Measurements from ENCODE around the gene LRPAP1. TPM values are rescaled to one million over a fixed set of nuclear protein-coding genes. Genes with fewer than 3 reads are reported as not detected.

LRPAP1 gene
- polyA plus RNA-seq, 2 of the 4 experiments (the other 2 are of a cell fraction), result 64.3 to 81.1 TPM

DNA sequence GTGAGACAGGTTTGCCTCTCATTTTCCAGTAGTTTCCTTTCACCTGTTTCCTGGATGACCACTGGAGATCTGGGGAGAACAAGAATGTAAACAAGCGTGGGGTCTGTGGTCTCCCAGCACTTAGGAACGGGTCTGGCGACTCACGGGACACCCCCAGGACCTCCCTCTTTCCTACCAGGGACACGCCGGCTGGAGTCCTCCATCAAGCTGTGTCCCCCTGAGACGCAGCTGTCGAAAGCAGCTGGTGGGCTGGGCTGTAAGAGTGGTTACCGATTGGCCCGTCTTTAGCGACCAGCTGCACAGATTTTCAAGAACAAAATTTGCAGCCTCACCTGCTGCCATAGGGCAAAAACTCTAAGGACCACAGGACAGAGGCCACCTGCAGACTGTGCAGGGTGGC lies 11.9 kb downstream of the LRPAP1 start:
- no peak for ATAC-seq
- ChIA-PET CTCF (no interaction called here), POLR2A (no interaction called here)
- FAIRE-seq, result no peak
- no peaks in the 10 kb centered on the region for H3K9me3 ChIP-seq
- H3K27ac ChIP-seq, result no peak overlapping the region
- no peak for TF ChIP-seq CHD4 (IDR thresholded peaks at IDR 0.05; ENCODE audit: borderline replicate concordance)
- no peak for TF ChIP-seq MAFK (IDR thresholded peaks at IDR 0.05; ENCODE audit: partially characterized antibody)
- no peak for TF ChIP-seq POLR2A (IDR thresholded peaks at IDR 0.05; ENCODE audit: low read length)
- no peak for TF ChIP-seq NPAS2 (CRISPR knock-in tag; IDR thresholded peaks at IDR 0.05; ENCODE audit: borderline replicate concordance)
- TF ChIP-seq BHLHE40 (IDR thresholded peaks at IDR 0.05; ENCODE audit: low read depth, low read length), result no peak
- TF ChIP-seq EHF (CRISPR knock-in tag; IDR thresholded peaks at IDR 0.05), result no peak
- WGBS (ENCODE audit: missing lambda C conversion rate), result 92% methylated on average over 4 of the region's 11 CpGs
- no peak overlapping the region for H3K4me2 ChIP-seq
- DNase-seq (ENCODE audit: low read depth in 1 of 2, low spot score in 1 of 2), result no peak
- H3K4me1 ChIP-seq, result no peaks in the 10 kb centered on the region
- no peak overlapping the region for H3K4me3 ChIP-seq

DNA sequence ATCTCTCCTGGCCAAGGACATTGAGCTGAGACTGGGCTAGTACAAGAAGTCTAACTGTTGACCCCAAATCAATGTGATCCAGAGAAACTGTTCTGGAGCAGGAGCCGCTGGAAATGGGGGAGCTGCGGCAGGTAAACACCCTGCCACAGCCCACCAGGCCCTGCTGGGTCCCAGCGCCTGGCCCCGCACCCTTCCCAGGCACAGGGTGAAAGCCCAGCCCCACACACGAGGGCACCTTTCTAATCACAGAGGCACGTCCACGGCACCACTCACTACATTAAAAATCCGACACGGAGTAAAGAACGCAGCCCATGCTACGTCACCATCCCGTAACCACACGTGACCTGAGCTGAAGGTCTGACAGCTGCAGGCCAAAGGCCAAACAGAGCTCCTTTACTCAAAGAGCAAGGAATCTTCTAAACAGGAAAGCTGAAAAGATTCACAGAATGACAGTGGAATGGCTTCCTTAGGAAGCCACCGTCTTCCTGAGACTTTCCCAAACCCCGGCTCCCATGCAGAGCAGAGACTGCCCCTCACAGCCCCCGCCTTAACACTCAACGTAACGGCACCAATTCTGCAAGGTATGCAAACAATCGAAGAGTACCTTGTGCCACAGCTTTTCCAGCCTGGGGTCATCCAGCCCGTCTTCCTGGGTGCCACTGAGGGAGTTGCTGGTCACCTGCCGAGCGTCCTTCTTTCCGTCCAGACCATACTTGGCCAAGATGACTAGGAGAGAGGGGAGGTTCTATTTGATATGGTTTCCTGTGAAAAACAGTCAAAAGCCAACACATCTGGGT lies 12.6 kb downstream of the LRPAP1 start:
- FAIRE-seq, result no peak
- POLR2A ChIA-PET, result no interaction called here

DNA sequence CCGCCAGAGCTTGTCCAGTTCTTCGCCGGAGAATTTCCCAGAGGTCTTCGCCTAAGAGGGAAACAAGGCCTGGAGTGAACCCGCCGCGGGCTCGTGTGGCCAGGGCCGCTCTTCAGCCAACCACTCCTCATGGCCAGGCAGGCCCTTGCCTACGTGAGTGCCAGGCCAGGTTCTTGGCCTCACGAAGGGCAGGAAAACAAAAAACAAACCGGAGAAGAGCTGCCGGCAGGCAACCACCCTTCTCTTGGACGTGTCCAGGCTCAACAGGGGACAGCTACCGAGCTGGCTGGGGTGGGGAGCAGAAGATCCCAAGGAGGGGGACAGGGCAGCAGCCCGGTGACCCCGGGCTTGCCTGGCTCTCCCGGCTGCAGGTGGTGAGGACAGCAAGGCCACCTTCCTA lies 13.3 kb downstream of the LRPAP1 start:
- no peak for FAIRE-seq
- no peak overlapping the region for H3K4me3 ChIP-seq
- ChIA-PET POLR2A (no interaction called here), CTCF (interaction anchor here (0.8 kb wide), 1 partner anchor 38 kb away, joined by 3 read pairs; no protein-coding TSS in a partner anchor)
- no peaks in the 10 kb centered on the region for H3K9me3 ChIP-seq
- no peak overlapping the region for H3K4me2 ChIP-seq
- WGBS (ENCODE audit: missing lambda C conversion rate), result 94% methylated on average over 8 of the region's 18 CpGs
- TF ChIP-seq NR3C1 (IDR thresholded peaks at IDR 0.05) (no peak), NPAS2 (CRISPR knock-in tag; IDR thresholded peaks at IDR 0.05; ENCODE audit: borderline replicate concordance) (no peak), HOXB5 (CRISPR knock-in tag; IDR thresholded peaks at IDR 0.05) (no peak), KDM1A (IDR thresholded peaks at IDR 0.05; ENCODE audit: low read depth) (no peak), FOSL2 (IDR thresholded peaks at IDR 0.05) (no peak), FOSL2 (CRISPR knock-in tag; IDR thresholded peaks at IDR 0.05) (no peak), HDAC2 (IDR thresholded peaks at IDR 0.05) (no peak), TFCP2L1 (CRISPR knock-in tag; IDR thresholded peaks at IDR 0.05) (no peak), BHLHE40 (IDR thresholded peaks at IDR 0.05; ENCODE audit: low read depth, low read length) (no peak), GATA3 (IDR thresholded peaks at IDR 0.05; ENCODE audit: borderline replicate concordance) (no peak), HOXA7 (CRISPR knock-in tag; IDR thresholded peaks at IDR 0.05) (no peak), JUN (IDR thresholded peaks at IDR 0.05) (no peak), ZNF302 (CRISPR knock-in tag; IDR thresholded peaks at IDR 0.05) (no peak)
- TF ChIP-seq, protein P1, sequence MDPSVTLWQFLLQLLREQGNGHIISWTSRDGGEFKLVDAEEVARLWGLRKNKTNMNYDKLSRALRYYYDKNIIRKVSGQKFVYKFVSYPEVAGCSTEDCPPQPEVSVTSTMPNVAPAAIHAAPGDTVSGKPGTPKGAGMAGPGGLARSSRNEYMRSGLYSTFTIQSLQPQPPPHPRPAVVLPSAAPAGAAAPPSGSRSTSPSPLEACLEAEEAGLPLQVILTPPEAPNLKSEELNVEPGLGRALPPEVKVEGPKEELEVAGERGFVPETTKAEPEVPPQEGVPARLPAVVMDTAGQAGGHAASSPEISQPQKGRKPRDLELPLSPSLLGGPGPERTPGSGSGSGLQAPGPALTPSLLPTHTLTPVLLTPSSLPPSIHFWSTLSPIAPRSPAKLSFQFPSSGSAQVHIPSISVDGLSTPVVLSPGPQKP (IDR thresholded peaks at IDR 0.05; ENCODE audit: low read depth, low read length), result no peak
- TF ChIP-seq, protein P2, sequence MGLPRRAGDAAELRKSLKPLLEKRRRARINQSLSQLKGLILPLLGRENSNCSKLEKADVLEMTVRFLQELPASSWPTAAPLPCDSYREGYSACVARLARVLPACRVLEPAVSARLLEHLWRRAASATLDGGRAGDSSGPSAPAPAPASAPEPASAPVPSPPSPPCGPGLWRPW (IDR thresholded peaks at IDR 0.05), result no peak
- no peak overlapping the region for H3K27ac ChIP-seq
- H3K4me1 ChIP-seq, result no peaks in the 10 kb centered on the region
- DNase-seq (ENCODE audit: low read depth in 1 of 2, low spot score in 1 of 2), result no peak
- no peak for ATAC-seq

More for the DNA sequence above, 12.6 kb downstream of the LRPAP1 start:
- no peak overlapping the region for H3K4me3 ChIP-seq
- CTCF ChIA-PET, result no interaction called here
- H3K9me3 ChIP-seq, result no peaks in the 10 kb centered on the region
- TF ChIP-seq CBX2 (IDR thresholded peaks at IDR 0.05; ENCODE audit: borderline replicate concordance, low read depth), result no peak
- no peak for TF ChIP-seq HDAC2 (IDR thresholded peaks at IDR 0.05)
- TF ChIP-seq, protein P3, sequence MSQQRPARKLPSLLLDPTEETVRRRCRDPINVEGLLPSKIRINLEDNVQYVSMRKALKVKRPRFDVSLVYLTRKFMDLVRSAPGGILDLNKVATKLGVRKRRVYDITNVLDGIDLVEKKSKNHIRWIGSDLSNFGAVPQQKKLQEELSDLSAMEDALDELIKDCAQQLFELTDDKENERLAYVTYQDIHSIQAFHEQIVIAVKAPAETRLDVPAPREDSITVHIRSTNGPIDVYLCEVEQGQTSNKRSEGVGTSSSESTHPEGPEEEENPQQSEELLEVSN (IDR thresholded peaks at IDR 0.05; ENCODE audit: borderline replicate concordance, low read depth), result no peak
- TF ChIP-seq MAZ (IDR thresholded peaks at IDR 0.05; ENCODE audit: borderline replicate concordance, low read depth, low read length), result no peak
- no peak for TF ChIP-seq POLR2A (IDR thresholded peaks at IDR 0.05; ENCODE audit: low read length)
- TF ChIP-seq FOXS1 (CRISPR knock-in tag; IDR thresholded peaks at IDR 0.05), result no peak
- TF ChIP-seq NR3C1 (IDR thresholded peaks at IDR 0.05), result no peak
- no peak for TF ChIP-seq BHLHE40 (IDR thresholded peaks at IDR 0.05; ENCODE audit: low read depth, low read length)
- no peak for TF ChIP-seq ESRRA (IDR thresholded peaks at IDR 0.05; ENCODE audit: borderline replicate concordance, low read length)
- no peak for TF ChIP-seq KDM5A (IDR thresholded peaks at IDR 0.05)
- no peak for TF ChIP-seq RARB (CRISPR knock-in tag; IDR thresholded peaks at IDR 0.05)
- no peak for TF ChIP-seq HEYL (CRISPR knock-in tag; IDR thresholded peaks at IDR 0.05)
- no peak for TF ChIP-seq JUN (IDR thresholded peaks at IDR 0.05)
- no peak for TF ChIP-seq CEBPB (IDR thresholded peaks at IDR 0.05)
- TF ChIP-seq EP300 (IDR thresholded peaks at IDR 0.05), result no peak
- no peak for TF ChIP-seq SMC3 (IDR thresholded peaks at IDR 0.05)
- TF ChIP-seq EHMT2 (IDR thresholded peaks at IDR 0.05; ENCODE audit: low read depth), result no peak
- no peak overlapping the region for H3K4me2 ChIP-seq
- no peak for DNase-seq (ENCODE audit: low read depth in 1 of 2, low spot score in 1 of 2)
- H3K27ac ChIP-seq, result no peak overlapping the region
- WGBS (ENCODE audit: missing lambda C conversion rate), result 90% methylated on average over 22 of the region's 23 CpGs
- no peaks in the 10 kb centered on the region for H3K4me1 ChIP-seq
- no peak for ATAC-seq
